HG02642 (cell line): ENCODE results near the gene LRRTM4.

ENCODE experiments used
- ATAC-seq: cut with Tn5 transposase; IDR thresholded peaks from one replicate; pipeline ENCODE4 v1.9.1; 2021; ENCODE audit warnings: mild to moderate bottlenecking; ENCODE audit not compliant: unreplicated experiment, poor library complexity

Gene LRRTM4

GRCh38 chr2:76938153-76938552 is 584.0 kb downstream of the LRRTM4 start:
- ATAC-seq = no peak

- ATAC-seq = no peak
Measured at GRCh38 chr2:76932550-76932949, 589.6 kb downstream of the LRRTM4 start.

GRCh38 chr2:76930056-76930744 is 592.0 kb downstream of the LRRTM4 start:
- no peak for ATAC-seq

- ATAC-seq = no peak
Measured at GRCh38 chr2:76928026-76928425, 594.1 kb downstream of the LRRTM4 start.

GRCh38 chr2:76921006-76921405 is 601.2 kb downstream of the LRRTM4 start:
- ATAC-seq = no peak

- no peak for ATAC-seq
Measured at GRCh38 chr2:76895469-76895868, 626.7 kb downstream of the LRRTM4 start.

- ATAC-seq = no peak
Measured at GRCh38 chr2:76870581-76870980, 651.6 kb downstream of the LRRTM4 start.

- no peak for ATAC-seq
Measured at GRCh38 chr2:76870011-76870410, 652.2 kb downstream of the LRRTM4 start.

GRCh38 chr2:76867854-76868253 is 654.3 kb downstream of the LRRTM4 start:
- ATAC-seq = no peak

- no peak for ATAC-seq
Measured at GRCh38 chr2:76866464-76866863, 655.7 kb downstream of the LRRTM4 start.

- no peak for ATAC-seq
Measured at GRCh38 chr2:76862901-76863300, 659.3 kb downstream of the LRRTM4 start.

GRCh38 chr2:76861708-76862107 is 660.5 kb downstream of the LRRTM4 start:
- no peak for ATAC-seq

- ATAC-seq = no peak
Measured at GRCh38 chr2:76851000-76851399, 671.2 kb downstream of the LRRTM4 start.

GRCh38 chr2:76849086-76849485 is 673.1 kb downstream of the LRRTM4 start:
- ATAC-seq = no peak

GRCh38 chr2:76839826-76840225 is 682.4 kb downstream of the LRRTM4 start:
- no peak for ATAC-seq

GRCh38 chr2:76829374-76830234 is 692.6 kb downstream of the LRRTM4 start:
- ATAC-seq = no peak

GRCh38 chr2:76826691-76827090 is 695.5 kb downstream of the LRRTM4 start:
- ATAC-seq = no peak

GRCh38 chr2:76825140-76825970 is 696.8 kb downstream of the LRRTM4 start:
- ATAC-seq = no peak

- no peak for ATAC-seq
Measured at GRCh38 chr2:76821731-76822130, 700.4 kb downstream of the LRRTM4 start.

GRCh38 chr2:76813084-76813483 is 709.1 kb downstream of the LRRTM4 start:
- no peak for ATAC-seq

- no peak for ATAC-seq
Measured at GRCh38 chr2:76812156-76812555, 710.0 kb downstream of the LRRTM4 start.
